Tibial nerve (tissue), 4 donors: ENCODE measurements around the gene ADPRH. TPM values are rescaled to one million over a fixed set of nuclear protein-coding genes. Genes with fewer than 3 reads are reported as not detected.
"Not testable (repeated sequence)": the region's sequence is repeated elsewhere in the genome, so short reads cannot be mapped to it uniquely, and the experiment has no call there.

Source experiments
- DNase-seq, 2 donors: peaks; one replicate each; pipeline ENCODE4 v3.0.0-alpha.2; 2019; ENCODE audit warnings: low spot score in 2 of 2
- H3K27ac ChIP-seq, 4 donors: fragments of 200-600 bp; sonication (generic) in 3 of 4; one replicate each; pipeline ENCODE4 v1.5.1; 2017 to 2019; ENCODE audit warnings: mild to moderate bottlenecking in 1 of 4
- H3K27me3 ChIP-seq, 2 donors: fragments of 200-600 bp; sonication (generic) in 1 of 2; one replicate each; pipeline versions ENCODE4 v1.5.1 to v1.6.0; 2017 to 2019
- H3K36me3 ChIP-seq, 3 donors: fragments of 200-600 bp; sonication (generic); one replicate each; pipeline ENCODE4 v1.5.1; 2018 to 2019
- H3K4me1 ChIP-seq, 4 donors: fragments of 200-600 bp; sonication (generic) in 3 of 4; one replicate each; pipeline ENCODE4 v1.5.1; 2017 to 2019
- H3K4me3 ChIP-seq, 4 donors: fragments of 200-600 bp; sonication (generic) in 3 of 4; one replicate each; pipeline ENCODE4 v1.5.1; 2017 to 2019; ENCODE audit warnings: mild to moderate bottlenecking in 1 of 4, moderate library complexity in 1 of 4
- H3K9me3 ChIP-seq, 4 donors: fragments of 200-600 bp; sonication (generic) in 3 of 4; one replicate each; pipeline ENCODE4 v1.5.1; 2017 to 2019
- EP300 ChIP-seq, 2 donors: sonication (generic); formaldehyde crosslinking; IDR thresholded peaks; one replicate each; pipeline ENCODE4 v1.6.1; 2017; ENCODE audit warnings: antibody characterized with exemption in 2 of 2, mild to moderate bottlenecking in 1 of 2
- POLR2A ChIP-seq, 2 donors: fragments of 450-650 bp; IDR thresholded peaks; one replicate each; pipeline ENCODE4 v1.6.1; 2017; ENCODE audit warnings: antibody characterized with exemption in 2 of 2, mild to moderate bottlenecking in 2 of 2, moderate library complexity in 2 of 2
- WGBS, 2 donors: methylation state at CpG; one replicate each; pipeline ENCODE4 v1.1.5; 2018; 5-methylcytosine and 5-hydroxymethylcytosine counted together
- total RNA-seq, 4 donors: library from RNA; depleted of rRNA; stranded (reverse); fragments of >200 nt; gene quantifications; one replicate each; pipeline ENCODE4 v1.1.0, GENCODE V29; 2016
- TF ChIP-seq, protein P1 (sequence below), 5 experiments: fragments of 200-600 bp in 3 of 5; fragments of 450-650 bp in 2 of 5; sonication (generic) in 3 of 5; IDR thresholded peaks; one replicate each; pipeline ENCODE4 v1.5.1; 2016 to 2019; ENCODE audit warnings: antibody characterized with exemption in 5 of 5, mild to moderate bottlenecking in 3 of 5, moderate library complexity in 2 of 5

The ADPRH gene
- total RNA-seq, 4 donors from 2014 or later, result 7.6 to 12.0 (median 9.1) TPM

DNA sequence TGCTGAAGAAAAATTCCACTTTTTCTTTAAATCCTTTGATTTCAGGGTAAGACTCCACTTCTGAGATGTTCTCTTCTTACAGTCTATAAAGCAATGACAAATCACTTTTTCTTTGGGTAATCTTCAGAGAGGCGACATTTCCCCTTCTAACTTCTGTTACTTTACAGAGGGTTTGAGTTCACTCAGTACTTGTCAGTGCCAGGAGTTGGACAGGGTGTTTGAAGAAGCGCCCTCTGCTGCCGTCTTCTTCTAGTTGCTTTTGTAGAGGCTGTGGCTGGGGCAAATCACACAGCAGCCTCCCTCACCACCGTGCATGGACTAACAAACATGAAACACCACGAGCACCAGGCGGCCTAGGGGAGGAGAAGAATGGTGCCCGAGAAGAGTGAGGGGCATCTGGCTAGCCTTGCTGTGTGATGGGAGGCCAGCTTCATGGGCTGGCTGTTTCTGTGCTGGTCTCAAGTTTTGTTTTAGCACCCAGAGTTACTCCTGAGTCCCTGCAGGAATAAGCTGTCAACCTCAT lies 19.8 kb upstream of the ADPRH start, which contains the start of gene CD80:
Gene CD80 (minus strand): TSS at position 174 of the 523 bp plus-strand sequence. CDS start 1,886 bp downstream, outside the sequence.
- peak; percentile 22 to 36 for DNase-seq
- H3K9me3 ChIP-seq, result no peaks in the 10 kb centered on the region
- 12 to 29% methylated on average over 7 of the region's 7 CpGs for WGBS, 2 donors
- no peak within 1 kb of the TSS for H3K4me3 ChIP-seq
- no peaks in the 10 kb centered on the region for H3K4me1 ChIP-seq
- H3K27ac ChIP-seq, result no peak within 1 kb of the TSS
- H3K27me3 ChIP-seq, result no peaks in the 10 kb centered on the region
- TF ChIP-seq POLR2A (IDR thresholded peaks at IDR 0.05) (no peak), EP300 (IDR thresholded peaks at IDR 0.05) (no peak)
- TF ChIP-seq, protein P1, sequence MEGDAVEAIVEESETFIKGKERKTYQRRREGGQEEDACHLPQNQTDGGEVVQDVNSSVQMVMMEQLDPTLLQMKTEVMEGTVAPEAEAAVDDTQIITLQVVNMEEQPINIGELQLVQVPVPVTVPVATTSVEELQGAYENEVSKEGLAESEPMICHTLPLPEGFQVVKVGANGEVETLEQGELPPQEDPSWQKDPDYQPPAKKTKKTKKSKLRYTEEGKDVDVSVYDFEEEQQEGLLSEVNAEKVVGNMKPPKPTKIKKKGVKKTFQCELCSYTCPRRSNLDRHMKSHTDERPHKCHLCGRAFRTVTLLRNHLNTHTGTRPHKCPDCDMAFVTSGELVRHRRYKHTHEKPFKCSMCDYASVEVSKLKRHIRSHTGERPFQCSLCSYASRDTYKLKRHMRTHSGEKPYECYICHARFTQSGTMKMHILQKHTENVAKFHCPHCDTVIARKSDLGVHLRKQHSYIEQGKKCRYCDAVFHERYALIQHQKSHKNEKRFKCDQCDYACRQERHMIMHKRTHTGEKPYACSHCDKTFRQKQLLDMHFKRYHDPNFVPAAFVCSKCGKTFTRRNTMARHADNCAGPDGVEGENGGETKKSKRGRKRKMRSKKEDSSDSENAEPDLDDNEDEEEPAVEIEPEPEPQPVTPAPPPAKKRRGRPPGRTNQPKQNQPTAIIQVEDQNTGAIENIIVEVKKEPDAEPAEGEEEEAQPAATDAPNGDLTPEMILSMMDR (IDR thresholded peaks at IDR 0.05), result peak in 2 of 5 experiments; percentile 5 to 26
- H3K36me3 ChIP-seq, result no peaks in the 10 kb centered on the region

DNA sequence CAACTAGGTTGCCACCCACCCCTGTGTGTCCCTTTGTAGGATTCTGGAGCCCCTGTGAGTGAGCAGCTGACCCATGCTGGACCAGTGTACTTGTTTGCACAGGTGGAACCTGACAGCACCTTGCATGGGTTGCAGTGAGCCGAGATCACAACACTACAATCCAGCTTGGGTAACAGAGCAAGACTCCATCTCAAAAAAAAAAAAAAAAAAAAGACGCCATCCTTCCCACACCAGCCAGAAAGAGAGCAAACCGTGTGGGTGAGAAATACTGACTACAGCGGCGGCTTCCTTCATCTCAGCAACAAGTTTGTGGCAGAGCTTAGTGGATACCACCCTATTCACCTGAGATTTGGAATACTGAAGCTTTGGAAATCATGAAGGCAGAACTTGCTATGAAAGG lies 19.1 kb upstream of the ADPRH start:
- Histone ChIP-seq H3K4me1 (no peaks in the 10 kb centered on the region), H3K4me3 (no peak overlapping the region), H3K36me3 (no peaks in the 10 kb centered on the region), H3K27me3 (no peaks in the 10 kb centered on the region), H3K27ac (no peak overlapping the region), H3K9me3 (no peaks in the 10 kb centered on the region)
- TF ChIP-seq EP300 (IDR thresholded peaks at IDR 0.05), result no peak
- TF ChIP-seq POLR2A (IDR thresholded peaks at IDR 0.05), result no peak
- TF ChIP-seq, protein P1 (IDR thresholded peaks at IDR 0.05), result no peak
- 77 to 83% methylated on average over 5 of the region's 5 CpGs for WGBS, 2 donors
- no peak for DNase-seq

DNA sequence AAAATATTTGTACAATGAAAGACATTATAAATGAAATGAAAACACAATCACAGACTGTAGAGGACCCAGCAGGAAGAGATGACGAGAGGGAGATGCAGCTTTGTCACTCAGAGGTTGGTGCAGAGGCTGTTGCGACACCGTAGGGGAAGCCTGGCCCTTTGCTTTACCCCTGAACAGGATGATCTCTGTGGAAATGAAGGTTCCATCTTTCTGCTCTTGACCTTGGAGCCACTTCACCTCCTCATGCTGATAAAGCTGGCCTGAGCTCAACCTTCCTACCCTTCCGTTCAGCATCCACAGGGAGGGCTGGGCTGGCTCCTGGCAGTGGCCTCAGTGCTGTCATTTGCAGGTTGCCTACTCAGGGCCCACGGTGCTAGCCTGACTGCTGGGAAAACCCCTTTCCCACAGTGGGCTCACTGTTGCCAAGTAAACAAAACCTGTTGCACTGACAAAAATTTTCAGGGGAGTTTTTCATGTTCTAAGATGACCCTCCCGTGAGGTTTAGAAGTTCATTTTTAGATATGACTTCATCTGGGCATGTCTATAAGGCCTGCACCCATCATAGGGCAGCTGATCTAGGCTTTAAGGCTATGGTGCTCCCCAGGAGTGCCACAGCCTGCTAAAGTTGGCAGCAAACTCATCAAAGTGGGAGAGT lies 16.9 kb upstream of the ADPRH start:
- Histone ChIP-seq H3K27ac (no peak overlapping the region), H3K27me3 (no peaks in the 10 kb centered on the region), H3K9me3 (no peaks in the 10 kb centered on the region), H3K36me3 (no peaks in the 10 kb centered on the region), H3K4me3 (no peak overlapping the region), H3K4me1 (no peaks in the 10 kb centered on the region)
- TF ChIP-seq EP300 (IDR thresholded peaks at IDR 0.05) (no peak), POLR2A (IDR thresholded peaks at IDR 0.05) (no peak)
- TF ChIP-seq, protein P1 (IDR thresholded peaks at IDR 0.05), result no peak
- WGBS, 2 donors, result 50 to 65% methylated on average over 6 of the region's 6 CpGs
- no peak for DNase-seq

DNA sequence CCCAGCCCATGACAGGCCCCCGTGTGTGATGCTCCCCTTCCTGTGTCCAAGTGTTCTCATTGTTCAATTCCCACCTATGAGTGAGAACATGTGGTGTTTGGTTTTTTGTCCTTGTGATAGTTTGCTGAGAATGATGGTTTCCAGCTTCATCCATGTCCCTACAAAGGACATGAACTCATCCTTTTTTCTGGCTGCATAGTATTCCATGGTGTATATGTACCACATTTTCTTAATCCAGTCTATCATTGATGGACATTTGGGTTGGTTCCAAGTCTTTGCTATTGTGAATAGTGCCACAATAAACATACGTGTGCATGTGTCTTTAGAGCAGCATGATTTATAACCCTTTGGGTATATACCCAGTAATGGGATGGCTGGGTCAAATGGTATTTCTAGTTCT lies 16.0 kb upstream of the ADPRH start:
- 90 to 93% methylated on average over 2 of the region's 2 CpGs for WGBS, 2 donors

DNA sequence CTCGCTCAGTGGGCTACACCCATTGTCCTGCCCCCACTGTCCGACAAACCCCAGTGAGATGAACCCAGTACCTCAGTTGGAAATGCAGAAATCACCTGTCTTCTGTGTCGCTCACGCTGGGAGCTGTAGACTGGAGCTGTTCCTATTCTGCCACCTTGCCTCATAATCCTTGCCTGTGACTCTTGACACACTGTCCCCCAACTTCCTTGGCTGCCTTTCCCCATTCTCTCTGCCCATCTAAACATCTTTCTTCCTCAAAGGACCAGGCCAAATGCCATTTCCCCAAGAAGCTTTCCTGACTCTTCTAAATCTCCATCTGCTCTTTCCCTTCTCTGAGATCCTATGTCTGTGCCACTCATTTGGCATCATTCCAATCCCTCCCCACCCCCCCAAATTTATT lies 10.1 kb upstream of the ADPRH start:
- H3K4me3 ChIP-seq, result no peak overlapping the region
- DNase-seq, result no peak
- no peak for TF ChIP-seq EP300 (IDR thresholded peaks at IDR 0.05)
- TF ChIP-seq, protein P1 (IDR thresholded peaks at IDR 0.05), result no peak
- no peak for TF ChIP-seq POLR2A (IDR thresholded peaks at IDR 0.05)
- H3K36me3 ChIP-seq, result no peaks in the 10 kb centered on the region
- H3K27me3 ChIP-seq, result no peaks in the 10 kb centered on the region
- WGBS, 2 donors, result 90 to 91% methylated on average over 4 of the region's 4 CpGs
- no peaks in the 10 kb centered on the region for H3K4me1 ChIP-seq
- no peaks in the 10 kb centered on the region for H3K9me3 ChIP-seq
- no peak overlapping the region for H3K27ac ChIP-seq

More for the DNA sequence above, 16.0 kb upstream of the ADPRH start:
- not testable (repeated sequence) for H3K27ac ChIP-seq, H3K4me3 ChIP-seq, DNase-seq, H3K27me3 ChIP-seq, H3K4me1 ChIP-seq, H3K9me3 ChIP-seq, H3K36me3 ChIP-seq
